SJCRH30 (cell line): ENCODE measurements around the gene C3orf22. TPM values are rescaled to one million over a fixed set of nuclear protein-coding genes. Genes with fewer than 3 reads are reported as not detected.

Experiments
- DNase-seq, 2 experiments: peaks; one replicate each; pipeline ENCODE4 v3.0.0-alpha.2; 2015 to 2020
- H3K27ac ChIP-seq: fragments of 250-450 bp; sonication (Bioruptor Pico); 2 replicates; pipeline ENCODE4 v1.5.1; 2020; ENCODE audit warnings: mild to moderate bottlenecking, moderate library complexity
- H3K27me3 ChIP-seq: fragments of 250-450 bp; sonication (Bioruptor Pico); 2 replicates; pipeline ENCODE4 v1.5.1; 2020; ENCODE audit warnings: mild to moderate bottlenecking, moderate library complexity
- H3K36me3 ChIP-seq: fragments of 250-450 bp; sonication (Bioruptor Pico); 2 replicates; pipeline ENCODE4 v1.5.1; 2020; ENCODE audit warnings: mild to moderate bottlenecking, moderate library complexity
- H3K4me1 ChIP-seq: fragments of 250-450 bp; sonication (Bioruptor Pico); 2 replicates; pipeline ENCODE4 v1.5.1; 2020; ENCODE audit warnings: mild to moderate bottlenecking, moderate library complexity
- H3K4me3 ChIP-seq: fragments of 250-450 bp; sonication (Bioruptor Pico); 2 replicates; pipeline ENCODE4 v1.5.1; 2020; ENCODE audit warnings: mild to moderate bottlenecking, moderate library complexity
- H3K9me3 ChIP-seq: fragments of 250-450 bp; sonication (Bioruptor Pico); replicated peaks from 2 replicates; pipeline ENCODE4 v1.5.1; 2020; ENCODE audit warnings: mild to moderate bottlenecking, moderate library complexity
- total RNA-seq: library from RNA; depleted of rRNA; stranded (reverse); fragments of >200 nt; shearing (Covaris generic); gene quantifications from 2 replicates; pipeline ENCODE4 v1.2.3, GENCODE V29; 2014

Gene C3orf22
- total RNA-seq, 1 experiment from 2014 or later, result not detected

DNA sequence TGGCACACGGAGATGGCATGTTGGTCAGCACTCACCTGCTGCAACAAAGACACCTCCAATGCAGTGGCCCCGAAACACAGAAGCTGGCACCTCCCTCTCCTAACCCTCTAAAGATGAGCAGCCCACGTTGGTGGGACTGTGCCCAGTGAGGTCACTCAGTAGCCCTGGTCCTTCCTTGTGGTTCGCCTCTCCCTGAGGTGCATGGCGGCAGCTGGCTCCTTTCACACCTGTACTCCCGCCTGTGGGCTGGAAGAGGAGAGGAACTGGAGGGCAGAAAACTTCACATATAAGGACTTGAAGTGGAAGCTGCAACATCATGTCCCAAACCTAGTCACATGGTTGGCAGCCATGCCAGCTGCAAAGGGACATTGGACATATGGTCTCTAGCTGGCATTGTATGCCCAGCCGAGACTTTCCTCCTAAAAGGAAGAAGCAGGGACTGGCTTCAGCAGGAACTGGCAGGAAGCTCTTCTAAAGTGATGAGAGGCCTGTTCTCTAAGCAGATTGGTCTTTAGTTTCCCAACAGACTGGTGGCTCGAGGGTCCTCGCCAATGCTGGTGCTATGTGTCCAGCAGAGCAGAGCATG lies 10.8 kb upstream of the C3orf22 start:
- H3K27me3 ChIP-seq, result peaks cover 24% of the 10 kb centered on the region
- no peak overlapping the region for H3K4me3 ChIP-seq
- no peaks in the 10 kb centered on the region for H3K4me1 ChIP-seq
- H3K27ac ChIP-seq, result no peak overlapping the region
- no peaks in the 10 kb centered on the region for H3K36me3 ChIP-seq
- no peak for DNase-seq
- H3K9me3 ChIP-seq, result no peaks in the 10 kb centered on the region

- no peaks in the 10 kb centered on the region for H3K4me1 ChIP-seq
- no peak overlapping the region for H3K27ac ChIP-seq
- H3K4me3 ChIP-seq, result no peak overlapping the region
- peaks cover 19% of the 10 kb centered on the region for H3K27me3 ChIP-seq
- H3K9me3 ChIP-seq, result no peaks in the 10 kb centered on the region
- no peak for DNase-seq
- H3K36me3 ChIP-seq, result no peaks in the 10 kb centered on the region
These were observed 10.1 kb upstream of the C3orf22 start for GRCh38 chr3:126568776-126569342.

- H3K4me3 ChIP-seq, result no peak overlapping the region
- peaks cover 10% of the 10 kb centered on the region; the same call in 1 of the 2 replicates for H3K27me3 ChIP-seq
- no peaks in the 10 kb centered on the region for H3K36me3 ChIP-seq
- no peaks in the 10 kb centered on the region for H3K9me3 ChIP-seq
- no peak for DNase-seq
- no peak overlapping the region for H3K27ac ChIP-seq
- H3K4me1 ChIP-seq, result no peaks in the 10 kb centered on the region
These were observed 9.1 kb upstream of the C3orf22 start for GRCh38 chr3:126567696-126568438.

- H3K27ac ChIP-seq, result no peak overlapping the region
- no peaks in the 10 kb centered on the region for H3K36me3 ChIP-seq
- no peaks in the 10 kb centered on the region; the same call in 1 of the 2 replicates for H3K27me3 ChIP-seq
- H3K4me3 ChIP-seq, result no peak overlapping the region
- no peaks in the 10 kb centered on the region for H3K9me3 ChIP-seq
- no peaks in the 10 kb centered on the region for H3K4me1 ChIP-seq
- DNase-seq, result no peak
These were observed 4.1 kb upstream of the C3orf22 start for GRCh38 chr3:126562737-126563276.

GRCh38 chr3:126557761-126558160 lies 971 bp downstream of the C3orf22 start:
- no peaks in the 10 kb centered on the region; the same call in 1 of the 2 replicates for H3K27me3 ChIP-seq
- no peaks in the 10 kb centered on the region for H3K4me1 ChIP-seq
- no peaks in the 10 kb centered on the region for H3K36me3 ChIP-seq
- H3K9me3 ChIP-seq, result no peaks in the 10 kb centered on the region
- no peak for DNase-seq
- no peak overlapping the region for H3K27ac ChIP-seq
- H3K4me3 ChIP-seq, result no peak overlapping the region

DNA sequence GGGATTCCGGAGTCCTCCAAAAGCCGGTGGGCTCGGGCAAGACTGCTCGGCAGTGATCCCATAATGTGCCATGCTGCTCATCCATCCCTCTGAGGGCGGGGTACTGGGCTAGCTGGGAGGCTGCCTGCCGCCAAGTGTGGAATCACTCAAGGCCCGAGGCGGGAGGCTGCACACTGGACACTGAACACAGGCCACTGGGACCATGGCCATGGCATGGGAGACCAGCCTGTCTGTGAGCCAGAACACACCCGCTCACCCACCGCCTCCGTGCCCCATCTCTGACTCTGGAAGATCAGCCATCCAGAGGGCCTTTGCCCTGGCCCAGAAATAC lies 1.4 kb downstream of the C3orf22 start:
- H3K9me3 ChIP-seq, result no peaks in the 10 kb centered on the region
- H3K4me1 ChIP-seq, result no peaks in the 10 kb centered on the region
- H3K4me3 ChIP-seq, result no peak overlapping the region
- H3K27me3 ChIP-seq, result no peaks in the 10 kb centered on the region; the same call in 1 of the 2 replicates
- H3K27ac ChIP-seq, result no peak overlapping the region
- DNase-seq, result no peak
- no peaks in the 10 kb centered on the region for H3K36me3 ChIP-seq

DNA sequence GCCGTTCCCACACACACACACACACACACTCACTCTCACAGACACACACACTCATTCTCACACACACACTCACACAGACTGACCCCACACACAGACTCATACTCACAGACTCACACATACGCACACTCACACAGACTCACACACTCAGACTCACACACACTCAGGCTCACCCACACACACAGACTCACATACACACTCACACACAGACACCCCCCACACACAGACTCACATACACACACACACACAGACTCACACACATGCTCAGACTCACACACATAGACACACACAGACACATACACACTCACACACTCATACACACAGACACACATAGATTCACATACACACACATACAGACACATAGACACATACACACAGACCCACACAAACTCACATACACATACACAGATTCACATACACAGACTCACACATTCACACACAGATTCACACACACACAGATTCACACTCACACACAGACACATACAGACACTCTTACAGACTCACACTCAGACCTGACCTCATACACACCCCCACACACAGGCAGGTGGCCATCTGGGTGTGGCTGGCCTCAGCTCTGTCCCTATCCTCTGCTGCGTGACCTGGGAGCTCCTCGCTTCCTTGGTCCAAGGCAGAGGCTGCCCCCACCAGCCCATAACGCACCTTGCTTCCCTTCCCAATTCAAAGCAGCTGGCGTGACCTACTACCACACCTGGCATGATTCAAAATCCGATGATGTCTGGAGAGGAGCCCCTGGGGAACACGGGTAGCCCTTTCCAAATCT lies 1.9 kb downstream of the C3orf22 start:
- H3K4me3 ChIP-seq, result no peak overlapping the region

GRCh38 chr3:126555795-126556636 lies 2.7 kb downstream of the C3orf22 start:
- DNase-seq, result no peak
- H3K4me3 ChIP-seq, result no peak overlapping the region
- H3K4me1 ChIP-seq, result no peaks in the 10 kb centered on the region
- H3K27ac ChIP-seq, result no peak overlapping the region
- H3K9me3 ChIP-seq, result no peaks in the 10 kb centered on the region
- H3K27me3 ChIP-seq, result no peaks in the 10 kb centered on the region; the same call in 1 of the 2 replicates
- H3K36me3 ChIP-seq, result no peaks in the 10 kb centered on the region

More for the DNA sequence above, 1.9 kb downstream of the C3orf22 start:
- Histone ChIP-seq H3K36me3 (no peaks in the 10 kb centered on the region), H3K27ac (no peak overlapping the region), H3K9me3 (no peaks in the 10 kb centered on the region), H3K27me3 (no peaks in the 10 kb centered on the region; the same call in 1 of the 2 replicates), H3K4me1 (no peaks in the 10 kb centered on the region)
- no peak for DNase-seq

GRCh38 chr3:126554560-126555525 lies 3.9 kb downstream of the C3orf22 start:
- Histone ChIP-seq H3K4me1 (no peaks in the 10 kb centered on the region), H3K36me3 (no peaks in the 10 kb centered on the region), H3K9me3 (no peaks in the 10 kb centered on the region), H3K27ac (no peak overlapping the region), H3K27me3 (peaks cover under 1% of the 10 kb centered on the region; the same call in 1 of the 2 replicates), H3K4me3 (no peak overlapping the region)
- no peak for DNase-seq

GRCh38 chr3:126553284-126554084 lies 5.2 kb downstream of the C3orf22 start:
- no peak for DNase-seq
- Histone ChIP-seq H3K9me3 (no peaks in the 10 kb centered on the region), H3K36me3 (no peaks in the 10 kb centered on the region), H3K27me3 (0 out of 2 replicates have a peak, but pooled peaks cover 5% of the 10 kb centered on the region), H3K4me3 (no peak overlapping the region), H3K4me1 (no peaks in the 10 kb centered on the region), H3K27ac (no peak overlapping the region)

DNA sequence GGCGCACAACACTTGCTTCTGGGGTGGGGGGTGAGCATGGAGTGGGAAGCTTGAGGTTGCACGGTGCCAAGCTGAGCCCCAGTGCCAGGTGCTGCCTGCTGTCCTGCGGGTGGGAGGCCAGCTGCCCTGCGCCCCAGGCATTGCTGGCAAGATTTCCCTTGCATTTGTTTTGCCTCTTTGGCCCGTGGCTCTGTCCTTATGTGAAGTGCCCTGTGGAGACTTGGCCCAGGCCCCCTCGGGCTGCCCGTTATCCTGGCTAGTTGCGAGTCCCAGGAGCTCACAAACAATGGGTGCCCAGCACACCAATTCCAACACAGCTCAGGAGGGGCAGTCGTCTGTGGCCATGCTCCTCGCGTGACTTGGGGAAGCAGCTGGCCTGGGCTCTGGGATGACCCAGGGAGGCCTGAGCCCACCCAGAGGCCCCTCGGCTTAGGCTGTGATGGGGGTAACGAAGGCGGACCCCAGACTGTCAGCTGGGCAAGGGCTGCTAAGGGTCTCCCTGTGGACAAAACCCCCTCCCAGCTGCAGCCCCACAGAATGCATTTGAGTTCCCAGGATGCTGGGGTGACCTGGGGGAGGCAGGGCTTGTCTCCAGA lies 5.9 kb downstream of the C3orf22 start:
- Histone ChIP-seq H3K9me3 (no peaks in the 10 kb centered on the region), H3K36me3 (no peaks in the 10 kb centered on the region), H3K27ac (no peak overlapping the region), H3K27me3 (0 out of 2 replicates have a peak, but pooled peaks cover 5% of the 10 kb centered on the region), H3K4me1 (no peaks in the 10 kb centered on the region), H3K4me3 (no peak overlapping the region)
- DNase-seq, result no peak
